Neuronal stem cell (in vitro differentiated cells): Measurements from ENCODE around the gene SHISA9.

ENCODE experiments used
- DNase-seq: peaks from one replicate; pipeline ENCODE4 v3.0.0-alpha.2; 2013; ENCODE audit warnings: low spot score
- H2AFZ ChIP-seq: one replicate; pipeline ENCODE4 v1.6.1; 2013; ENCODE audit warnings: mild to moderate bottlenecking, low read length, inconsistent platforms
- H2AK5ac ChIP-seq: 2 replicates; pipeline ENCODE4 v1.6.1; 2013; ENCODE audit warnings: low read depth, mild to moderate bottlenecking, inconsistent platforms, low read length, moderate library complexity, mixed read lengths
- H2BK120ac ChIP-seq: 2 replicates; pipeline ENCODE4 v1.6.1; 2013; ENCODE audit warnings: low read depth, mild to moderate bottlenecking, inconsistent platforms, low read length, moderate library complexity, mixed read lengths
- H2BK12ac ChIP-seq: one replicate; pipeline ENCODE4 v1.6.1; 2013; ENCODE audit warnings: low read length, inconsistent platforms
- H2BK15ac ChIP-seq: 2 replicates; pipeline ENCODE4 v1.6.1; 2013; ENCODE audit warnings: mild to moderate bottlenecking, low read length, inconsistent platforms, mixed read lengths
- H2BK5ac ChIP-seq: one replicate; pipeline ENCODE4 v1.6.1; 2013; ENCODE audit warnings: inconsistent platforms, mild to moderate bottlenecking, low read length, moderate library complexity
- H3K14ac ChIP-seq: one replicate; pipeline ENCODE4 v1.6.1; 2013; ENCODE audit warnings: low read length, inconsistent platforms
- H3K18ac ChIP-seq: 2 replicates; pipeline ENCODE4 v1.6.1; 2013; ENCODE audit warnings: low read length, inconsistent platforms
- H3K23ac ChIP-seq: 2 replicates; pipeline ENCODE4 v1.6.1; 2013; ENCODE audit warnings: low read depth, mild to moderate bottlenecking, mixed read lengths, low read length, inconsistent platforms; ENCODE audit not compliant: poor library complexity
- H3K27ac ChIP-seq: replicated peaks from 3 replicates; pipeline ENCODE4 v1.5.1; 2013; ENCODE audit warnings: low read length, inconsistent platforms
- H3K27me3 ChIP-seq, 3 experiments: 2 replicates each; pipeline ENCODE4 v1.6.1; 2013; ENCODE audit warnings: low read length in 3 of 3, mild to moderate bottlenecking in 2 of 3, inconsistent platforms in 1 of 3, low read depth in 1 of 3, mixed read lengths in 1 of 3, moderate library complexity in 1 of 3; ENCODE audit not compliant: control insufficient read depth in 3 of 3, insufficient read depth in 3 of 3
- H3K36me3 ChIP-seq, 2 donors: replicated peaks in 1 of 2; 2 replicates each; pipeline ENCODE4 v1.6.1; 2013; ENCODE audit warnings: low read length in 2 of 2; ENCODE audit not compliant: control insufficient read depth in 2 of 2, insufficient read depth in 2 of 2
- H3K4ac ChIP-seq: 2 replicates; pipeline ENCODE4 v1.6.1; 2013; ENCODE audit warnings: inconsistent platforms, mild to moderate bottlenecking, low read length, moderate library complexity
- H3K4me1 ChIP-seq, 2 donors: 1 replicate in 1 of 2; 2 replicates in 1 of 2; pipeline ENCODE4 v1.6.1; 2013; ENCODE audit warnings: low read length in 2 of 2, low read depth in 1 of 2; ENCODE audit not compliant: control insufficient read depth in 2 of 2, insufficient read depth in 1 of 2
- H3K4me2 ChIP-seq: one replicate; pipeline ENCODE4 v1.6.1; 2013; ENCODE audit warnings: mild to moderate bottlenecking, low read length, inconsistent platforms; ENCODE audit not compliant: insufficient read depth, poor library complexity, severe bottlenecking
- H3K4me3 ChIP-seq, 2 donors: 2 replicates each; pipeline ENCODE4 v1.5.1; 2013; ENCODE audit warnings: low read length in 2 of 2, mild to moderate bottlenecking in 2 of 2, inconsistent platforms in 1 of 2, moderate library complexity in 1 of 2
- H3K79me1 ChIP-seq: one replicate; pipeline ENCODE4 v1.6.1; 2013; ENCODE audit warnings: low read depth, mild to moderate bottlenecking, inconsistent platforms, low read length, moderate library complexity
- H3K9ac ChIP-seq: one replicate; pipeline ENCODE4 v1.6.1; 2013; ENCODE audit warnings: mild to moderate bottlenecking, low read depth, low read length, inconsistent platforms; ENCODE audit not compliant: poor library complexity
- H3K9me3 ChIP-seq, 2 donors: replicated peaks in 1 of 2; 2 replicates each; pipeline versions ENCODE3 to v1.6.1; 2013; ENCODE audit warnings: low read length in 2 of 2, mild to moderate bottlenecking in 2 of 2, inconsistent platforms in 1 of 2, low read depth in 1 of 2, mixed read lengths in 1 of 2, moderate library complexity in 1 of 2; ENCODE audit not compliant: control insufficient read depth in 2 of 2, insufficient read depth in 1 of 2
- H4K8ac ChIP-seq: one replicate; pipeline ENCODE4 v1.6.1; 2013; ENCODE audit warnings: low read depth, mild to moderate bottlenecking, inconsistent platforms, low read length, moderate library complexity
- H4K91ac ChIP-seq: one replicate; pipeline ENCODE4 v1.6.1; 2013; ENCODE audit warnings: low read length, low read depth, mild to moderate bottlenecking, inconsistent platforms; ENCODE audit not compliant: poor library complexity
- WGBS, 2 donors: extraction: QIAGEN DNeasy Blood & Tissue Kit; methylation state at CpG; one replicate each; pipeline ENCODE4 v1.1.7; 2013; ENCODE audit warnings: missing lambda C conversion rate in 2 of 2, mixed read lengths in 1 of 2; ENCODE audit not compliant: insufficient read length in 2 of 2, insufficient replicate concordance in 1 of 2; ENCODE audit errors: extremely low coverage in 2 of 2; 5-methylcytosine and 5-hydroxymethylcytosine counted together

The SHISA9 gene

DNA sequence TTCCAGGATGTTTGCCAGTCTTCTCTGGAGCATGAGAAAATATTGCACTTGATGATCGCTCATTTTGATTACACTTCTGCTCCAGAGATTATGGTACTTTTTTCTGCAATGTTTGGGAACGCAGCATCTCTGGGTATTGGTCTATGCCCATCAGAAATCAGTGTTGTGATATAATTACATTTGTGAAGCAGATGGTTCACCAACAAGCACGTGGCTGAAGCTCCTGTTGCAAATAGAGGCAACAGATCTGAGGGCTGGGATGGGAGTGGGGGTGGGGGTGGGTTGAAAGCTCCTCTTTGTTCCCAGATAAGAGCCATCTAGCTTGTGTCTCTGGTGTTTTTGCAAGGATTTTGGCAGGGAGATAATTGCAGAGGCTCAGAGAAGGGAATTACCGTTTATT, 252.3 kb downstream of the SHISA9 start:
- Histone ChIP-seq H3K36me3 (no peaks in the 10 kb centered on the region), H4K8ac (no peak overlapping the region), H3K27ac (no peak overlapping the region), H2AFZ (no peak overlapping the region), H3K9me3 (no peaks in the 10 kb centered on the region), H3K4ac (no peak overlapping the region), H3K27me3 (no peaks in the 10 kb centered on the region), H2BK5ac (no peak overlapping the region), H2BK120ac (no peak overlapping the region), H3K18ac (no peak overlapping the region), H2BK15ac (no peak overlapping the region), H2AK5ac (no peak overlapping the region), H3K79me1 (no peaks in the 10 kb centered on the region), H2BK12ac (no peak overlapping the region), H3K9ac (no peak overlapping the region), H3K23ac (no peak overlapping the region), H3K4me3 (no peak overlapping the region), H3K4me2 (no peak overlapping the region), H4K91ac (no peak overlapping the region), H3K14ac (no peak overlapping the region), H3K4me1 (peaks cover 0 to 9% of the 10 kb centered on the region in 2 donors)
- no CpG with 5 or more reads among the region's 4 CpGs for WGBS, 2 donors
- DNase-seq: no peak

DNA sequence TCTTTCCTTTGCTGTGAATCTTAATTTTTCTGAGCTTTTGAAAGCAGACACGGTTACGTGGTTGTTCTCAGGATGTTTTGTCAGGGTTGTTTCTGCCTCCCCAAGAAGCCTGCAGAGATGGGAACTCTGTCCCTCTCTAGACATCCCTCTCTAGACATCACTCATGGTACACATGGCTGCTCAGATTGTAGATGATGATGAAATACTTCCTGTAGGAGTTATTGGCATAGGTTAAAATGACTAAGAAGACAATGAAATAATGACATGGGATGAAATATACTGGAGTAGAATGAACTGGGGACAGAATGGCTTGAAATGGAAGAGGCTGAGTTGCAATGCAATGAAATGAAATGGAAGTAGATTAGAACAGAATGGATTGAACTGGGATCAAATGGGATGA, 253.4 kb downstream of the SHISA9 start:
- Histone ChIP-seq H2BK120ac (no peak overlapping the region), H2BK5ac (no peak overlapping the region), H3K23ac (no peak overlapping the region), H3K36me3 (no peaks in the 10 kb centered on the region), H2AK5ac (no peak overlapping the region), H2AFZ (no peak overlapping the region), H3K14ac (no peak overlapping the region), H3K9ac (no peak overlapping the region), H3K4me2 (no peak overlapping the region), H3K4ac (no peak overlapping the region), H2BK12ac (no peak overlapping the region), H3K9me3 (no peaks in the 10 kb centered on the region), H3K18ac (no peak overlapping the region), H4K91ac (no peak overlapping the region), H3K79me1 (no peaks in the 10 kb centered on the region), H3K4me3 (no peak overlapping the region), H2BK15ac (no peak overlapping the region), H3K27me3 (no peaks in the 10 kb centered on the region), H3K27ac (no peak overlapping the region), H4K8ac (no peak overlapping the region), H3K4me1 (peaks cover 0 to 9% of the 10 kb centered on the region in 2 donors)
- no peak for DNase-seq
- no CpG with 5 or more reads among the region's 2 CpGs for WGBS, 2 donors

DNA sequence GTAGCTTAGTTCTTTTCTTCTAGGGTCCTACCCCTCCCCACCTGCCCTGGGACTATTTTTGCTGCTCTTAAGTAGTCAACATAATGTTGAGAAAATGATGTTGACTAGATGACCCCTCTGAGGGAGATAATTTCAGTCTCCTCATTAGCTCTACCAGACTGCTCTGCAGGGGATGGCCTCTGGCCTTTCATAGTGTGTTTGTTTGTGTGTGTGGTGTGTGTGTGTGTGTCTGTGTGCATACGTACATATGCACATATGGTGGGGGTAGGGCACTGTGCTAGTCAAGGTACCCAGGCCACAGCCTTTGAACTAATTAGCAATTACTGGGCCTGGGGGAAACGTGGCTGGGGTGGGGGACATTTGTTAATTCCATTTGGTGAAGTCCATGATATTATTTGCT, 254.0 kb downstream of the SHISA9 start:
- no peak overlapping the region for H3K27ac ChIP-seq
- H3K4ac ChIP-seq: no peak overlapping the region
- H2BK15ac ChIP-seq: no peak overlapping the region
- H3K27me3 ChIP-seq: no peaks in the 10 kb centered on the region
- no peak overlapping the region for H4K91ac ChIP-seq
- H3K4me3 ChIP-seq: no peak overlapping the region
- H3K14ac ChIP-seq: no peak overlapping the region
- H3K23ac ChIP-seq: no peak overlapping the region
- H4K8ac ChIP-seq: no peak overlapping the region
- H2BK120ac ChIP-seq: no peak overlapping the region
- H2AFZ ChIP-seq: no peak overlapping the region
- no peak overlapping the region for H2AK5ac ChIP-seq
- H3K18ac ChIP-seq: no peak overlapping the region
- WGBS, 2 donors: no CpG with 5 or more reads among the region's 2 CpGs
- DNase-seq: no peak
- H3K9ac ChIP-seq: no peak overlapping the region
- H3K36me3 ChIP-seq: no peaks in the 10 kb centered on the region
- no peak overlapping the region for H3K4me2 ChIP-seq
- no peaks in the 10 kb centered on the region for H3K79me1 ChIP-seq
- no peak overlapping the region for H2BK5ac ChIP-seq
- H2BK12ac ChIP-seq: no peak overlapping the region
- H3K9me3 ChIP-seq: no peaks in the 10 kb centered on the region
- peaks cover 0 to 9% of the 10 kb centered on the region in 2 donors for H3K4me1 ChIP-seq

DNA sequence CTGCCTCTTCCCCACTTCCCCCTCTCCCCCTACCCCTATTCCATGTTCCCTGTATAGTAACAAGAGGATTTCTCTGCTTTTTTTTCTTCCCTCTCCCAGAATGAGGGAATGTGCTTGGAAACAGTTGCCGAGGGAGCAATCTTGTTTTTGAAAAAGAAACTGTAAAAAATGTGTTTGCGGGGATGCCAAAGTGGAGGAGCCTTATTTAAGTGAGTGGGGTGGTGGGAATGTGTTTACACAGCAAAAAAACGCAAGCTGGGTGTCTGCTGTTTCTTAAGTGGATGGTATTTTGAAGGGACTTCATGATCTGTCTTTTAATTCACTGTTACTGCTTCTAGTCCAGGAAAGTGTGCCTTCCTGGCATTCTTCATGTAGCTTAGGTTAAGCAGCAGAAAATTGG, 254.4 kb downstream of the SHISA9 start:
- WGBS, 2 donors: no CpG with 5 or more reads among the region's 3 CpGs
- Histone ChIP-seq H3K14ac (no peak overlapping the region), H3K9me3 (no peaks in the 10 kb centered on the region), H4K8ac (no peak overlapping the region), H3K27ac (no peak overlapping the region), H3K23ac (no peak overlapping the region), H4K91ac (no peak overlapping the region), H3K4ac (no peak overlapping the region), H3K4me1 (peaks cover 0 to 9% of the 10 kb centered on the region in 2 donors), H3K27me3 (no peaks in the 10 kb centered on the region), H2AFZ (no peak overlapping the region), H3K9ac (no peak overlapping the region), H3K4me2 (no peak overlapping the region), H2BK12ac (no peak overlapping the region), H2BK15ac (no peak overlapping the region), H3K18ac (no peak overlapping the region), H3K79me1 (no peaks in the 10 kb centered on the region), H2BK5ac (no peak overlapping the region), H2AK5ac (no peak overlapping the region), H2BK120ac (no peak overlapping the region), H3K36me3 (no peaks in the 10 kb centered on the region), H3K4me3 (no peak overlapping the region)
- no peak for DNase-seq
